Right renal pelvis (tissue), 4 donors: ENCODE results near the gene PADI1. TPM values are rescaled to one million over a fixed set of nuclear protein-coding genes. Genes with fewer than 3 reads are reported as not detected.

Source experiments
- DNase-seq, 4 donors: peaks; one replicate each; pipeline ENCODE4 v3.0.0-alpha.2; 2013; ENCODE audit warnings: low read depth in 4 of 4, low spot score in 3 of 4, missing footprints in 1 of 4
- polyA plus RNA-seq, 4 donors: library from polyadenylated mRNA; unstranded; fragments of 120-200 nt; gene quantifications; one replicate each; pipeline ENCODE4 v1.2.1, GENCODE V29; 2013; ENCODE audit not compliant: insufficient read length in 4 of 4

The PADI1 gene
- polyA plus RNA-seq, 4 donors, result 0.03 to 0.17 (median 0.06) TPM; not detected in 1

DNA sequence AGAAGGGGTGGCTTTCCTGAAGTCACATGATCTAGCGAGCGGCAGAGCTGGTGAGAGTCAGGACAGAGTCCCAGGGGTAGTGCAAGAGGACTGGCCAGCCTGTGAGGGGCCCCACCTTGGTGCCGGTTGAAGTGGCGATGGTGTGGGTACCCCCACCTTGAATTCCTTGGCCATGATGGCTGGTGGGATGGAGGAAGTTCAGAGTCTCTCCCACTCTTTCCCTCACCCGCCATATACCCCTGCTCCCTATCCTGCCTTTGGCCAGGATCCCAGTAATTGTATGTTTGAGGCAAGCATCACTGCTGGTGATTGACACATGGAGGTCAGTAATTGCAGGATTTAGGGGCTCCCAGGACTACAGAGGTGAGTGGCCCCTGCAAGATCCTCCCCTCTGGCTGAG is 55.8 kb downstream of the PADI1 start:
- no peak for DNase-seq

DNA sequence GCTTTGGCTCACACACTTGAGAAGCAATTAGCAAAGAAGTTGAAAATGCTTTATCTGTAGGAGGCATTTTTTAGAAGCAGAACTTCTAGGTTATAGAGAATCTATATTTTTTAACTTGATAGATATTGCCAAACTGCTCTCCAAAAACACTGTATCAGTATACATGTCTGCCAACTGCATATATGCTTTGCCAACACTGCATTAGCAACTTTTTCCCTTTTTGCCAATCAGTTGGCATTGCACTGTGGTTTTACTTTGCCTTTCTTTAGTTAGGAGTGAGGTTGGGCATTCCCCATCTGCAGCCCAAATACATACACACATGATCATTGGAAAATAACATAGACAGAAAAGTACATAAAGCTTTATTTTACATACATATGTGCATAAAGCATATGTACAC is 59.0 kb downstream of the PADI1 start:
- no peak for DNase-seq

DNA sequence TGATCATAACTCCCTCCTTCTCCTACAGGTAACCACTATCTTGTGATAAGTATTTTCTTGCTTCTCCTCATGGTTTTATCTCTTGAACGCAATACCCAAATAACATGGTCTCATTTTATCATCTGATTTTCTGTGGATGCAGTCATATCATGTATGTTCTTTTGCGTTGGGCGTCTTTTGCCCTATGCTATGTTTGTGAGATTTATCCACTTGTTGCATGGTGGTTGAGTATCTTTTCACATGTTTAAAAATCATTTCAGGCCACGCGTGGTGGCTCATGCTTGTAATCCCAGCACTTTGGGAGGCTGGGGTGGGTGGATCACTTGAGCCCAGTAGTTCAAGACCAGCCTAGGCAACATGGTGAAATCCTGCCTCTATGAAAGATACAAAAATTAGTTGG is 59.5 kb downstream of the PADI1 start:
- no peak for DNase-seq

DNA sequence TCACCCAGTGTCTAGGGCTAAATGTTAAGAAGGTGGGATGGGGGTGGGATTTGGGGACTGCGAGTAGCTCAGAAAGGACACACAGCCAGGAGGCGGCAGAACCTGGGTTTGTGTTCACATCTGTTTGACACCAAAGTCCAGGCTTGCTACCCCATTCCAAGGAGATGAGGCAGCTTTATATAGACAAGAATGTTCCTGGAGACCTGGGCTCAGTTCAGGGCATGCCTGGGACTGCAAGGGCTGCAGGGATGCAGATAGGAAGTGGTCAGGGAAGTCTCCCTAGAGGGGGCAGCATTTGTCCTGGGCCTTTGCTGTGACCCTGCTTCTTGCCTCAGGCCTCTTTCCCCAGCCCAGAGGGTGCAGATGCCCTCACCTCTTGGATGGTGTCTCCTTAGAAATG is 60.2 kb downstream of the PADI1 start:
- DNase-seq, result no peak

DNA sequence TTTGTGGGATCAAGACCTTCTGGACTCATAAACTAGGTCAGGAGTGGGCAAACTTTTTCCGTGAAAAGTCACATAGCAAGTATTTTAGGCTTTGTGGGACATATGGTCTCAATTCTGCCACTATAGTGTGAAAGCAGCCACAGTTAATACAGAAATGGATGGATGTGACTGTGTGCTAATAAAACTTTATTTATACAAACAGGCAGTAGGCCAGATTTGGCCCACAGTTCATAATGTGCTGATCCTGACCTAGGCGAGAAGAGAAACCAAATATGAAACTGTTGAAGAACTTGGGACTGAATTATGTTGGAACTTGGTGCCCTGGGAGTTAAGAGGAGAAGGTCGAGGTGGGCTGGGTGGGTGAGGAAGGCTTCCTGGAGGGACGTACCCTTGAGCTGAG is 61.0 kb downstream of the PADI1 start:
- DNase-seq, result no peak

DNA sequence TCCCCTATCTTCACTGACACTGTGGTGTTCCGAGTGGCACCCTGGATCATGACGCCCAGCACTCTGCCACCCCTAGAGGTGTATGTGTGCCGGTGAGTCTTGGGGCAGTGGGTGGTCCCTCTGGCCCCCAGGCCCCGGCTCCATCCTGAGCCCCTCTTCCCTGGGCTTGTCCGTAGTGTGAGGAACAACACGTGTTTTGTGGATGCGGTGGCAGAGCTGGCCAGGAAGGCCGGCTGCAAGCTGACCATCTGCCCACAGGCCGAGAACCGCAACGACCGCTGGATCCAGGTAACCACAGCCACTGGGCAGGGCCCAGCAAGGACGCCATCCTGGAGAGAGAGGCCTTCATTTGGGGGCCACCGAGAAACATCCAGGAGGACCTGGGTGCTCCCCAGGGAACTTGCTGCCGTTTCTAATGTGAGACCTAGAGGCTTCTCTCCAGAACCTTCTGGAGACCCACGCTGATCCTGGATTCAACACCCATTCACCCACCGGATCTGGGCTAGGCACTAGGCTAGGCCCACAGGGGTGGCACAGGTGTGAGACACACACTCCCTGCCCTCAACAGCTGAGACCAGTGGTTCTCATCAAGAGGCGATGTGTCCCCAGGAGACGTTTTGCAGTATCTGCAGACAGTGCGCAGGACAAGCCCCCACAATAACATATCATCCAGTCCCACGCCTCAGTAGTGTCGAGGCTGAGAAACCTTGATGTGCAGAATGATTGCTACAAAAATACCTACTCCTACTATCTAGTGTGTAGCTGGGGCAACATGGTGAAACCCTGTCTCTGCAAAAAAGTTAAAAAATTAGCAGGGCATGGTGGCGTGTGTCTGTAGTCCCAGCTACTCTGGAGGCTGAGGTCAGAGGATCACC is 66.2 kb downstream of the PADI1 start:
- no peak for DNase-seq

DNA sequence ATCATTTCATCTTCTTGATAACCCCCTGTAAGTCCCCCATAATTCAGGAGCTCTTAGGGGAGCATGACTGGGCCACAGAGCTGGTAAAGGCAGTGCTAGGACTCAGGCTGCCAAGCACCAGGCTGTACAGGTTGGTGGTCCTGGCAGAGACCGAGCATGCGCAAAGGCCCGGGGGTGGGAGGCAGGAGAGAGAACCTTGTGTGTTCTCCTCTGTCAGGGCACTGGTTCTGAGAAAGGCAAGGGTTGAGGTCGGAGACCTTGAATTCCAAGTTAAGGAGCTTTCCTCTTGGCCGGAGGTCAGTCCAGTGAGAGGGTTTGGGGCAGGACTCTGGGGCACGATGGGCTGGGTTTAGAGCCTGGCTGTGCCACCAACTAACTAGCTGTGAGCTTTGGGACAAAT is 67.1 kb downstream of the PADI1 start:
- no peak for DNase-seq

DNA sequence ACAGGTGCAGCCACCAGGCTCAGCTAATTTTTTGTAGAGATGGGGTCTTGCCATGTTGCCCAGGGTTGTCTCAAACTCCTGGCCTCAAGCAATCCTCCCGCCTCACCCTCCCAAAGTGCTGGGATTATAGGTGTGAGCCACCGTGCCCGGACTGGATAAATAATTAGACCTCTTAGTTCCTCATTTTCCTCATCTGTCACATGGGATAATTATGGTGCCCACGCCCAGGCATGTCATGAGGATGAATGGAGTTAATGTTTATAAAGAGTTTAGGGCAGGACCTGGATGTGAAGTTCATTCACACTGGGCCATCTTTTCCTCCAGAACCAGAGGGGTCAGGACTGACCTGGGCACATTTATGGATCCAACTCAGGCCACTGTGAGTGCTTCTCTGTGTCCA is 67.7 kb downstream of the PADI1 start:
- DNase-seq, result no peak

DNA sequence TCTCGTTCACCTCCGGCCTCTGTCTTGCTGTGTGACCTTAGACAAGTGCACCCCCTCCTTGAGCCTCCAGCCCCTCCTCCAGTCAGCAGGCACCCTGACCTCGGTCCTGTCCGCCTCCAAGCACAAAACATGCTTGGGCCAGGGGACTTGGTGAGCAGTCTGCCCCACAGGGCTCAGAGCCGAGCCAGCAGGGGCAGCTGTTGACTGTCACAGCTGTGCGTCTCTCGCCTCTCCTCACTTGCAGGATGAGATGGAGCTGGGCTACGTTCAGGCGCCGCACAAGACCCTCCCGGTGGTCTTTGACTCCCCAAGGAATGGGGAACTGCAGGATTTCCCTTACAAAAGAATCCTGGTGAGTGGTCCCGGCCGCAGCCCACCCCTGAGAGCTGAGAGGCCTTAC is 68.2 kb downstream of the PADI1 start:
- no peak for DNase-seq

DNA sequence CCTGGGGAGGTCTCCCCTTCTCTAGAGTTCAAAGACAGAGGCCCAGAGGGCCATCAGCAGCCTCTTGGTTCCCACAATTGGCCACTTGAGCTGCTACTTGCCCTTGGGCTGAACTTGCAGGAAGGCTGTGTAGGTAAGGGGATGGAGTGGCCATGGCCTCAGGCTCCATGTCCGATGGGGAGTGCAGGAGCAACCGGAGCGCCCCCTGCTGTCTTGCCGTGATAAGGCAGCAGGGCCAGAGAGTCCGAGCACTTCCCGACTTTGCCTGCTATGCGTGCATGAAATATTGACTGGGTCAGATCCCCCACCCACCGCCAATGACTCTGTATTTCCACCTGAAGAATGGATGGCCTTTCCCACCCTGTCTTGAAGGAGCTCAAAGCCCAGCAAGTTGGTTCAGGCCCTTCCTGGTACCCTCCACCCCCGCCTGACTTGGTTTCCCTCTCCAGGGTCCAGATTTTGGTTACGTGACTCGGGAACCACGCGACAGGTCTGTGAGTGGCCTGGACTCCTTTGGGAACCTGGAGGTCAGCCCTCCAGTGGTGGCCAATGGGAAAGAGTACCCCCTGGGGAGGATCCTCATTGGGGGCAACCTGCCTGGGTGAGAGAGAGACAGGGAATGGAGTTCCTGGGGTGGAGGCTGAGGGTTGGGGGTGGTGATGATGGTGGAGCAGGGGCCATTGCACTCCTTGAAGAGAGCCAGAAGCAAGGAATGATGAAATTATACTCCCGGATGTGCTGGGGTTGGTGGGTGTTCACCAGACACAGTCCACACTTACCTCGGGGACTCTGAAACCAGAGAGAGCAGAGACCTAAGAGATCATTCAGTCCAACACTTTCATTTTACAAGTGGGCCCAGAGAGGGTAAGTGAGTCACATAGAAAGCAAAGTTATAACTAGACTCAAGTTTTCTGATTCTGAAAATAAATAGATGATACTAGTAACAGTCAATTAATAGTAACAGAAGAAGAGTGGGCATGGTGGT is 69.5 kb downstream of the PADI1 start:
- DNase-seq, result peak in 1 of 4 donors; percentile 15

DNA sequence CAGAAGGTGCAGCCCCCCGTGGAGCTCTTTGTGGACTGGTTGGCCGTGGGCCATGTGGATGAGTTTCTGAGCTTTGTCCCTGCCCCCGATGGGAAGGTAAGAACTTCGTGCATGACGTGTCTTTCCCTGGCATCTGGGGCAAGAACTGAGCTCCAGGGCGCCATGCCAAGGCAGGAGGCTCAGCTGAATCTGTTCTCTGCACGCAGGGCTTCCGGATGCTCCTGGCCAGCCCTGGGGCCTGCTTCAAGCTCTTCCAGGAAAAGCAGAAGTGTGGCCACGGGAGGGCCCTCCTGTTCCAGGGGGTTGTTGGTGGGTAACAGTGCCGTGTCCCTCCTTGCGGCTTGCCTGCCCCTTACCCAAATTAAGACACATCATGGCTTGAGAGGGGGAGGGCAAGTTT is 71.6 kb downstream of the PADI1 start:
- DNase-seq, result no peak

DNA sequence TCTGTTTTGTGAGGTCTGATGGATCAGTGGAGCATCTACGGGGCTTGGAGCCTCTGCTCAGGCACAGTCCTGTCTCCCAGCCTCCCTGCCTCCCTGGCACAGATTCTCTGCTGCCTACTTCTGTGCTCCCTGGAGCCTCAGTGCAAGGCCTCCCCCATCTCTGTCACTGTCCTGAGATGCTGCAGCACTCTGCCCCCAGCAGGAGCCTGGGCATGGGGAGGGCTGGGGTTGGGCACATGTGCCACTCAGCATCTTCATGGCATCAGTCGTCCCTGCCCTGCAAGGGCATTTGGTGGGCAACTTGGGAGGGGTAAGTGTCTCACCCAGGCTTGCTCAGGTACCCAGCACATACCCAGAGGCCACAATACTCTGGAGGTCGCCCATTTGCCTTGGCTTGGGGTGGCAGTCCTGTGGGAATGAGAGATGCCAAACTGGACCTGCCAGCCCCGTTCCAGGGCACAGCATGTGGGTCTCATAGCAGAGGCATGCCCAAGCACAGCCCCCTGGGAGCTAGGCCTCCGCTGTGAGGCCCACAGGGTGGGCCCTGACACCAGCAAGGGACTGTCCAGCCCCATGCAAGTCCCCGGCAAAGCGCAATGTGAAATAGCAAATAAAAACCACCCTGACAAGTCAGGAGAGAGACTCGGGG is 72.7 kb downstream of the PADI1 start:
- DNase-seq, result no peak

DNA sequence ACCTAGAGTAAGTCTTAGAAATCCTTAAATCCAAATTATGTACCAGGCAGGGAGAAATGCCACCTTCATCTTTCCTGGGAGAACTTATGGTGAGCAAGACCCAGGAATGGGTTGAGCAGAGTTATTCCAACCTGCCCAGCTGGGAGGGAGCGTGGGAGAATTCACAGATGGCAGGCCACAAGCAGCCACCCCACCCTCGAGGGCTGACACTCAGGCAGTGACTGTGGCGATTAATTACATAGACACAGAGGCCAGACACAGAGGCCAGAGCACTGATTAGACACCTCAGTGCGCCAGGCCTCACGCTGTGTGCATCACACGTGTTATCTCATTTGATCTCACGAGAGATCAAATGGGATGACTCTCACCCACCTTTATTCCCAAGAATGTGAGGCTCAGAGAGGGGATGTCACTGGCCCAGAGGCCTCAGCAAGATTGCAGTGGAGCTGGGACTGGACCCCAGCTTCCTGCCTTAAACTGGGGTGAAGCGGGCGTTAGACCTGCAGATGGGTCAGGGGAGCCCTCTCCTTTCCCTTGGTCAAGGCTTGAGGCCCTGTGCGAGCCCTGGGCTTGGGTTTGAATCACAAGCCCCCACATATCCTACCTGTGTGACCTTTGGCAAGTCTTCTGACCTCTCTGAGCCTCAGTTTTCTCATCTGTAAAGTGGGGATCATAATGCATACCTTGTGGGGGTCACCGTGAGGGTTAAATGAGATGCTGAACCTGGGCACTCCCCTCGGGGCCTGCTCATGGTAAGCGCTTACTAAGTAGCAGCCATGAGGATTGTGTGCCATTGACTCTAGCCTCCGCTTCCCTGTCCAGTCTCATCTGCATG is 74.3 kb downstream of the PADI1 start:
- DNase-seq, result no peak

DNA sequence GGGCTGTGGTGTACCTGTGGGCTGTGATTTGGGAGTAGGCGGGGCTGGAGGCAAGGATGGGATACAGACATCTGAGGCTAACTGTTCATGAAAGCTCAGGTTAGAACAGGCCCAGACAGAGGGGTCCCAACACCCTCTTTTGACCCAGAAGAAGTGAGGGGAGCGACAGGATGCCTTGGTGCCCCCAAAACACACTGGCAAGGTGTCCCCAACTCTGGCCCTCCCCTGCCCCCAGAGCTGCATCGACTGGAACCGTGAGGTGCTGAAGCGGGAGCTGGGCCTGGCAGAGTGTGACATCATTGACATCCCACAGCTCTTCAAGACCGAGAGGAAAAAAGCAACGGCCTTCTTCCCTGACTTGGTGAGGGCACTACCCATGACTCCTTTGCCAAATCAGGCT is 75.5 kb downstream of the PADI1 start:
- DNase-seq, result no peak

DNA sequence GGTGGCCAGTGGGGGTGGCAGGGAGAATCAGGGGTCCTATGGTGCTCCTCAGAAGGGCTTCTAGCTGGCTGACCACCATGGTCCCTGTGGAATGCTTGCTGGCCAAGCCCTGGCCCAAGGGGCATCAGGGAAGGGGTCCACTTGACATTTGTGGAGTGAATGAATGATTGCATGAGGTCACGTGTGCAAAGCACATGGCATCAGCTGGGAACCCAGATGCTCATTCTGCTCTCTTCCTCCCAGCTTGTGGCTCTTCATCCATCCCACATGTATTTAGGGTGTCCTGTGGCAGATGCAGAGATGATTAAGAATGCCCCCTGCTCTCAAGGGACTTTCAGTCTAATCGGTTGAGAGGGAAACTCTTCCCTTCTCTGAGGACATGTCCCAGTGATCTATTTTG is 76.0 kb downstream of the PADI1 start:
- no peak for DNase-seq

DNA sequence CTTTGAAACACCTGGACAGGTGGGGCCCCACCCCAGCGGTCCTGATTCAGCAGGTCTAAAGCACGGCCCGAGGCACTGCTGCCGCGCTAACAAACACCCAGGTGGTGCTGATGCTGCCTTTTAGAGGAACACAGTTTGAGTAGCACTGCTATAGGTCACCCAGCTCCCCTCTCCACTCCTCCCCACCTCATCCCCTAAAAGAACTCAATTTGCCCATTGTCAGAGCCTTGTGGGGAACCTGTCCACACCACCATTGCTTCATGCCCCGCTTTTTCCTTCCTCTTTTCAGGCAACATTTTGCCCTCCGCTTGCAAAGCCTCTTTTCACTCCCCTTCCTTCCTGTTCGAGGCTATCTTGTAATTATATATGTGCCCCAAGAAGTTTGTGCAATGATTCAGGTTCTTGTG is 76.8 kb downstream of the PADI1 start:
- no peak for DNase-seq

DNA sequence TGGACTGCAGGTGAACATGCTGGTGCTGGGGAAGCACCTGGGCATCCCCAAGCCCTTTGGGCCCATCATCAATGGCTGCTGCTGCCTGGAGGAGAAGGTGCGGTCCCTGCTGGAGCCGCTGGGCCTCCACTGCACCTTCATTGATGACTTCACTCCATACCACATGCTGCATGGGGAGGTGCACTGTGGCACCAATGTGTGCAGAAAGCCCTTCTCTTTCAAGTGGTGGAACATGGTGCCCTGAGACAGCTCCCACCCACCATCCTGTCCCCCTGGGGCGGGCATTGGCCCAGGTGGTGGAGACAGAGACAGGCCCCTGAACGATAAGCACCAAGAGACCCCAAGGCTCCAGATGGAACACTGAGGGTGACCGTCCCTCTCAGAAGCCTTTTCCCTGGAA is 77.9 kb downstream of the PADI1 start:
- no peak for DNase-seq

DNA sequence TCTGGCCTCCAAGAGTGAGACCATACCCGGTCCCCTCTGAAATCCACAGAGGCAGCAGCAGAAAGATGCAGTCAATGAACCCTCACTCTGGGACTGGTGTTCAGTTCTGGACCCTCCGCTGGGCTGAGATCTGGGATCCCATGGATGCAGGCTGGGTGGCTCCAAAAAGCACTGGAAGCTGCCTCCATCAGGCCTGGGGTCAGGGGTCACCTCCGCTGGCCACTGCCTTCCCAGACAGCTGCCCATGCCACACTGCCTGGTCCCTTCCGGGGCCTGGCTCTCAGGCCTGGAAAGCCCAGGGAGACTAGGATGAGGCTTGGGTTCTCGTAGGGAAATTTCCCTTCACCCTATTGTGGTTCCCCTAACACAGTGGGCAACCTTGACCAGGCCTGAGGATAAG is 81.7 kb downstream of the PADI1 start:
- no peak for DNase-seq

DNA sequence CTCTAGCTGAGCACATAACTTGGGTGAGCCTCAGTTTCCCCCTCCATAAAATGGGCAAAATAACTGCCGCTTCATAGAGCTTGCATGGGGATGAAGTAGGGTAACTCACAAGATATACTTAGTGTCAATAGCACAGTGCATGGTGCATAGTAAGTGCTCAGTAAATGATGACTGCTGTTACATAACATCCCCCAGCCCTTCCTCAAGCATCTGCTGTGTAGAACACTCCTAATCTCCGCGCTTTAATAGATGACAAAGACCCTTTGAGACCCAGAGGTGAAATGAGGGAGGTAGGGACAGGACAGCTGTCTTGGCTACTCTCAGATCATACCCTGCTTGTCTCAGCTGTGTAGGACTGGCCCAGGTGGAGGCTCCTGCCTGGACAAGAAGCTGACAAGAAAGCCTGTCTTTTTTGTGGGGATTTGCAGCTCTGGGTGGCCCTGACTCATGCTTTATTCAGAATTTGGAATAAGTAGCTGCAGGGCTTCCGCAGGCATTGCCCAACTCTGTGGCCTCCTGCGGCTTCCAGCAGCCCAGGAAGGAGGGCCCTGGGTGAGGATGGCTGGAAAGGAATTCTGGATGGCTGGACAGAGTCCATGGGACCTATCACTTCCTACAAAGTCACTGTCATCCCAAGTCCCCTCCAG is 82.3 kb downstream of the PADI1 start:
- no peak for DNase-seq

DNA sequence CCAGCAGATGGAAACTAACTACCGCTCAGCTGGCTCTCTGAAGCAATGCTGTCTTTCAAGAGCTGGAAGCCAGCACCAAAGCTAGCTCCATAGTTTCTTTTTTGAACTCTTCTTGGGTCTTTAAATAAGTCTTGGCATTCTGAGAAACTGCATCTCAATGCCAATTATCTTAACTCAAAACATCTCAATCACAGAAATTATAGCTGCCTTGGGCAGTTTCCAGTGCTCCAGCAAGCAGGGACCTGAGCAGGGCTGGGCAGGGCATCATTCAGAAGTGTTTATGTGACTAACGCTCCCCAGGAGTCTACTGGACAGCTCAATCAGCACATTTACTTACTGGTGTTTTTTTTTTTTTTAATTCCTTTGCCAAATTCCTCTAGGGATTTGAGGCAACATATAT is 84.8 kb downstream of the PADI1 start:
- DNase-seq, result no peak
